Measurements from ENCODE around the gene LSM6. TPM values are rescaled to one million over a fixed set of nuclear protein-coding genes. Genes with fewer than 3 reads are reported as not detected.

LSM6 gene
- 10.7 and 23.9 TPM in 2 replicates for total RNA-seq

GRCh38 chr4:146175541-146176453, at the start of gene LSM6:
LSM6 (plus strand) TSS chr4:146175718; CDS start chr4:146182922, 7,204 bp downstream.

GRCh38 chr4:146214238-146214637, 38.7 kb downstream of the LSM6 start, which contains the start of gene REELD1:
REELD1 (plus strand) TSS chr4:146214538; CDS start chr4:146216953, 2,415 bp downstream.

Other genes starting within 250 kb of the LSM6 start
- 3.2 and 11.5 TPM in 2 replicates for gene ZNF827, start 236.9 kb upstream of the LSM6 start, total RNA-seq
- gene REELD1, start 38.8 kb downstream of the LSM6 start, total RNA-seq: not detected in 2 replicates